ENCODE results near the gene CXXC5.

DNA sequence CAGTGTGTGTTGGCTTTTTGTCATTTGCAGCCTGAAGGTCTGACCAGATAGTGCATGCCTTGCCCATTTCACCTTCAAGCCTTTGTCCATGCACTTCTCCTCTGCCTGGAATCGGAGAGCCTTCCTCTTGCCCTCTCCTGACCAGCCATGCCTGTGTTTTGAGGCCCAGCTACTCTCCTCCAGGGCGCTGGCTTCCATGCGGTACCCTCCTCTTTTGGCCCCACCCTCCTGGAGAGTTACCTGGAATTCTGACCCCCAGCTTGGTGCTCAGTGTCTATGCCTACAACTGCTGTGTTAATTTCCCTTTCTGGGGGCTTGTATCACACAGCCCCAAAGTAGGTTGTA, 52.5 kb downstream of the CXXC5 start:
- TF ChIP-seq, protein P1, sequence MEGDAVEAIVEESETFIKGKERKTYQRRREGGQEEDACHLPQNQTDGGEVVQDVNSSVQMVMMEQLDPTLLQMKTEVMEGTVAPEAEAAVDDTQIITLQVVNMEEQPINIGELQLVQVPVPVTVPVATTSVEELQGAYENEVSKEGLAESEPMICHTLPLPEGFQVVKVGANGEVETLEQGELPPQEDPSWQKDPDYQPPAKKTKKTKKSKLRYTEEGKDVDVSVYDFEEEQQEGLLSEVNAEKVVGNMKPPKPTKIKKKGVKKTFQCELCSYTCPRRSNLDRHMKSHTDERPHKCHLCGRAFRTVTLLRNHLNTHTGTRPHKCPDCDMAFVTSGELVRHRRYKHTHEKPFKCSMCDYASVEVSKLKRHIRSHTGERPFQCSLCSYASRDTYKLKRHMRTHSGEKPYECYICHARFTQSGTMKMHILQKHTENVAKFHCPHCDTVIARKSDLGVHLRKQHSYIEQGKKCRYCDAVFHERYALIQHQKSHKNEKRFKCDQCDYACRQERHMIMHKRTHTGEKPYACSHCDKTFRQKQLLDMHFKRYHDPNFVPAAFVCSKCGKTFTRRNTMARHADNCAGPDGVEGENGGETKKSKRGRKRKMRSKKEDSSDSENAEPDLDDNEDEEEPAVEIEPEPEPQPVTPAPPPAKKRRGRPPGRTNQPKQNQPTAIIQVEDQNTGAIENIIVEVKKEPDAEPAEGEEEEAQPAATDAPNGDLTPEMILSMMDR (conservative IDR thresholded peaks at IDR 0.05; ENCODE audit: low read length) = no peak
- TF ChIP-seq EZH2phosphoT487 (IDR thresholded peaks at IDR 0.05; ENCODE audit: borderline replicate concordance, low read depth, low read length) = no peak
